NT2/D1 (cell line): ENCODE measurements around the gene GPATCH1.

Experiments
- DNase-seq: peaks from one replicate; pipeline ENCODE4 v3.0.0-alpha.2; 2011; ENCODE audit warnings: low read depth, low spot score
- H3K27me3 ChIP-seq: 2 replicates; pipeline ENCODE4 v1.6.0; 2011; ENCODE audit warnings: mild to moderate bottlenecking; ENCODE audit not compliant: insufficient read length, insufficient read depth
- H3K36me3 ChIP-seq: 2 replicates; pipeline ENCODE4 v1.6.1; 2011; ENCODE audit warnings: mild to moderate bottlenecking, low read length, mixed read lengths; ENCODE audit not compliant: insufficient read depth, insufficient read length
- H3K4me1 ChIP-seq: 2 replicates; pipeline ENCODE4 v1.5.1; 2011; ENCODE audit not compliant: insufficient read depth, insufficient read length
- H3K4me3 ChIP-seq: 2 replicates; pipeline ENCODE4 v1.5.1; 2011; ENCODE audit warnings: low read depth; ENCODE audit not compliant: insufficient read length
- H3K9ac ChIP-seq: 2 replicates; pipeline ENCODE4 v1.6.0; 2011; ENCODE audit warnings: low read depth; ENCODE audit not compliant: insufficient read length
- H3K9me3 ChIP-seq: 2 replicates; pipeline ENCODE4 v1.5.1; 2011; ENCODE audit warnings: mild to moderate bottlenecking, low read length; ENCODE audit not compliant: insufficient read depth
- SUZ12 ChIP-seq: IDR thresholded peaks from 2 replicates; pipeline ENCODE4 v1.6.1; 2011; ENCODE audit not compliant: insufficient read length, insufficient read depth; ENCODE audit errors: extremely low read depth
- YY1 ChIP-seq: IDR thresholded peaks from 2 replicates; pipeline ENCODE4 v1.6.1; 2011; ENCODE audit not compliant: insufficient read length, insufficient read depth
- ZNF274 ChIP-seq: IDR thresholded peaks from 2 replicates; pipeline ENCODE4 v1.6.1; 2011; ENCODE audit warnings: mild to moderate bottlenecking, low read depth, low read length

Gene GPATCH1

GRCh38 chr19:33064792-33065550, 16.0 kb upstream of the GPATCH1 start, which contains the start of gene RHPN2:
RHPN2 (minus strand) TSS chr19:33064888; CDS start chr19:33064852, 36 bp downstream.
- peaks cover 5% of the 10 kb centered on the region for H3K4me1 ChIP-seq
- TF ChIP-seq SUZ12 (no peak), ZNF274 (no peak), YY1 (no peak)
- H3K9me3 ChIP-seq, result no peaks in the 10 kb centered on the region
- peak within 1 kb of the TSS; percentile 82 for H3K9ac ChIP-seq
- no peak for DNase-seq
- no peaks in the 10 kb centered on the region for H3K36me3 ChIP-seq
- H3K4me3 ChIP-seq, result peak within 1 kb of the TSS; percentile 62
- no peaks in the 10 kb centered on the region for H3K27me3 ChIP-seq

DNA sequence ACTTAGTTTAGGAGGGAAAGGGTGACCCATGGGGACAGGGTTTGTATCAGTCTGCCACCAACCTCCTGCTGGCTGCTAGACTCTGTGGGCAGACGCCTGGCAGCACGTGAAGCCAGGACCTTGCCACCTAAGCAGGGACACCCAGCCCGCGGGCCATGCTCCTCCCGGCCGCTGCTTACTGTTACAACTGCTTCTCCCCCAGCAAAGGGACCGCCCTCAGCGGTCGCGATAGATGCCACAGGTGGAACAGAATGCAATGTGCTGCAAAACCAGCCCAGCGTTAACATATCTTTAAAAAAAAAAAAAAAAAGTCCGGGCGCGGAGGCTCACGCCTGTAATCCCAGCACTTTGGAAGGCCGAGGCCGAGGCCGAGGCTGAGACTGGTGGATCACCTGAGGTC, 14.4 kb upstream of the GPATCH1 start:
- Histone ChIP-seq H3K27me3 (no peaks in the 10 kb centered on the region), H3K4me1 (peaks cover 3% of the 10 kb centered on the region), H3K4me3 (no peak overlapping the region), H3K9me3 (no peaks in the 10 kb centered on the region), H3K36me3 (no peaks in the 10 kb centered on the region), H3K9ac (no peak overlapping the region)
- DNase-seq, result no peak
- TF ChIP-seq ZNF274, result no peak
- TF ChIP-seq YY1, result no peak
- TF ChIP-seq SUZ12, result no peak

- no peak for DNase-seq
- Histone ChIP-seq H3K27me3 (no peaks in the 10 kb centered on the region), H3K4me1 (peaks cover 3% of the 10 kb centered on the region), H3K9ac (no peak overlapping the region), H3K9me3 (no peaks in the 10 kb centered on the region), H3K4me3 (no peak overlapping the region), H3K36me3 (no peaks in the 10 kb centered on the region)
- TF ChIP-seq ZNF274 (no peak), YY1 (no peak), SUZ12 (no peak)
Measured at GRCh38 chr19:33067121-33067520, 13.9 kb upstream of the GPATCH1 start.

DNA sequence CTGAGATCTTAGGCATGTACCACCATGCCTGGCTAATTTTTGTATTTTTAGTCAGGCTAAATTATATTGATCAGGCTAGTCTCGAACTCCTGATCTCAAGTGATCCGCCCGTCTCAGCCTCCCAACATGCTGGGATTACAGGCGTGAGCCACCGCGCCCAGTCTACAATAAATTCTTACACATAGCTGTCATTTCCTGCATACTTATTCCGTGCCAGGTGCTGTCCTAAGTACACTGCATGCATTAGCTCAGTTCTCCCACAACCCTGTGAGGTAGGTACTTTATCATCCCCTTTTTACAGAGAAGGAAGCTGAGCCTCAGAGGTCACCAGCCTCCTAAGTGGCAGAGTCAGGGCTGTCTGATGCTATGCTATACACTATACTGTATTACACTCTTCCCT, 9.1 kb upstream of the GPATCH1 start:
- TF ChIP-seq SUZ12 (no peak), YY1 (no peak), ZNF274 (no peak)

DNA sequence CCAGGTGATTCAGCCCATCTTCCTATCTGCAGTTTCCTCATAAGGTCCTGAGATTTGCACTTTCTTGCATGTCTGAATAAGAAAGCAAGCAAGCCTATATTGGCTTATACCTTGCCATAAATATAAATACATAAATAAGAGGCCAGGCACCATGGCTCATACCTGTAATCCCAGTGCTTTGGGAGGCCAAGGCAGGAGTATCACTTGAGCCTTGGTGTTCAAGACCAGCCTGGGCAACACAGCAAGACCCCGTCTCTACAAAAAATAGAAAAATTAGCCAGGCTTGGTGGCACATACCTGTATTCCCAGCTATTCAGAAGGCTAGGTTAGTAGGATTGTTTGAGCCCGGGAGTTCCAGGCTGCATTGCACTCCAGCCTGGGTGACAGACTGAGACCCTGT, 5.5 kb upstream of the GPATCH1 start:
- H3K27me3 ChIP-seq, result no peaks in the 10 kb centered on the region
- TF ChIP-seq ZNF274 (no peak), YY1 (no peak), SUZ12 (no peak)
- no peak overlapping the region for H3K4me3 ChIP-seq
- DNase-seq, result no peak
- no peaks in the 10 kb centered on the region for H3K9me3 ChIP-seq
- H3K4me1 ChIP-seq, result no peaks in the 10 kb centered on the region
- H3K9ac ChIP-seq, result no peak overlapping the region
- no peaks in the 10 kb centered on the region for H3K36me3 ChIP-seq

More for the DNA sequence above, 9.1 kb upstream of the GPATCH1 start:
- no peak overlapping the region for H3K9ac ChIP-seq
- no peak for DNase-seq
- H3K4me3 ChIP-seq, result no peak overlapping the region
- no peaks in the 10 kb centered on the region for H3K36me3 ChIP-seq
- H3K27me3 ChIP-seq, result no peaks in the 10 kb centered on the region
- no peaks in the 10 kb centered on the region for H3K4me1 ChIP-seq
- no peaks in the 10 kb centered on the region for H3K9me3 ChIP-seq

GRCh38 chr19:33085570-33086128, 4.7 kb downstream of the GPATCH1 start:
- Histone ChIP-seq H3K27me3 (no peaks in the 10 kb centered on the region), H3K9ac (no peak overlapping the region), H3K4me3 (no peak overlapping the region), H3K4me1 (peaks cover 1% of the 10 kb centered on the region), H3K9me3 (no peaks in the 10 kb centered on the region), H3K36me3 (peaks cover 31% of the 10 kb centered on the region)
- DNase-seq, result no peak
- TF ChIP-seq ZNF274 (no peak), SUZ12 (no peak), YY1 (no peak)

GRCh38 chr19:33086955-33087354, 6.0 kb downstream of the GPATCH1 start:
- no peaks in the 10 kb centered on the region for H3K27me3 ChIP-seq
- no peaks in the 10 kb centered on the region for H3K4me1 ChIP-seq
- no peak for TF ChIP-seq YY1
- no peak for TF ChIP-seq ZNF274
- no peak for TF ChIP-seq SUZ12
- no peak for DNase-seq
- H3K36me3 ChIP-seq, result peaks cover 41% of the 10 kb centered on the region
- no peaks in the 10 kb centered on the region for H3K9me3 ChIP-seq
- no peak overlapping the region for H3K4me3 ChIP-seq
- no peak overlapping the region for H3K9ac ChIP-seq
